ENCODE data around the gene AGXT2. TPM values are rescaled to one million over a fixed set of nuclear protein-coding genes. Genes with fewer than 3 reads are reported as not detected.

AGXT2 gene
- total and polyA plus RNA-seq, 2 of the 13 experiments (the other 11 are each of a cell fraction or from before 2014, with no cell fraction given) = 0.04 to 0.13 TPM

DNA sequence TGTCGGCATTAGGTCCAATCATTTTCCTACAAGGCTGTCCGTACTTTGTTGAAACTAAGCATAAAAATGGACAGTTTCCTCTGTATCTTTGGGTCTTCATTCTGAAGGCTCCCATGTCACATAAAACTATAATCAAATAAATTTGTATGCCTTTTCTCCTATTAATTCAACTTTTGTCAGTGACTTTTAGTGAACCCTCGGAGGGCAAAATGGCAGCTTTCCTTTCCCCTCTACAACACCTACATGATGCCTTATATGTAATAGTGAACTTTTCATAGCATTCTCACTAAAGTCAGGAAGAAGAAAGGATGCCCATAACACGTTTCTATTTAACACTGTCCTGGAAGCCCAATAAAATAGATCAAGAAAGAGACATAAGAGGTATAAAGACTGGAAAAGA lies 5.1 kb upstream of the AGXT2 start:
- no peaks in the 10 kb centered on the region for H4K20me1 ChIP-seq (ENCODE audit: insufficient read depth, low read length)
- intact Hi-C loops (cut with micrococcal nuclease; ENCODE audit: unreplicated experiment) (no loop called here), in situ Hi-C loops (cut with HindIII; ENCODE audit: extremely low pct_ligation_motif_present, low pct_unique_long_range_greater_than_20kb) (no loop called here)
- H3K4me3 ChIP-seq (replicated peaks in 1 of 3; ENCODE audit: insufficient read depth in 1 of 3, low read depth in 2 of 3, low read length in 3 of 3) = no peak overlapping the region
- no peaks in the 10 kb centered on the region for H3K36me3 ChIP-seq (replicated peaks in 1 of 2; ENCODE audit: control insufficient read depth in 1 of 2, insufficient read depth in 2 of 2, low read length in 2 of 2)
- no peak overlapping the region for H2AFZ ChIP-seq (ENCODE audit: low read length)
- no peak overlapping the region for H3K4me2 ChIP-seq (ENCODE audit: low read depth, low read length)
- H3K79me2 ChIP-seq (ENCODE audit: insufficient read depth, low read length) = no peaks in the 10 kb centered on the region
- FAIRE-seq (no peak), DNase-seq (ENCODE audit: low spot score) (no peak), ATAC-seq (no peak)
- BruUV-seq (replicated peaks) = no TSS peak
- ChIA-PET CTCF (ENCODE audit: low intra/inter-chr PET ratio, low total read pairs) (no interaction called here), POLR2A (no interaction called here)
- H3K4me1 ChIP-seq (ENCODE audit: insufficient read depth, low read length) = peaks cover 36% of the 10 kb centered on the region
- no peak overlapping the region for H3K9ac ChIP-seq (ENCODE audit: insufficient read depth, low read depth, low read length)
- no peaks in the 10 kb centered on the region for H3K27me3 ChIP-seq (ENCODE audit: control insufficient read depth in 1 of 2, insufficient read depth in 2 of 2, low read length in 2 of 2)
- H3K9me3 ChIP-seq (ENCODE audit: low read length) = no peaks in the 10 kb centered on the region
- no peak overlapping the region for H3K27ac ChIP-seq (ENCODE audit: extremely low read length, insufficient read depth, low read length)
- 77% methylated on average over 4 of the region's 4 CpGs for WGBS (ENCODE audit: low lambda C conversion rate)
- no peak for TF ChIP-seq NKX3-1 (CRISPR knock-in tag; IDR thresholded peaks at IDR 0.05)
- TF ChIP-seq ZNF773 (CRISPR knock-in tag; IDR thresholded peaks at IDR 0.05; ENCODE audit: borderline replicate concordance) = no peak
- TF ChIP-seq SYNCRIP (IDR thresholded peaks at IDR 0.05; ENCODE audit: insufficient read depth, low read depth, low read length) = no peak
- TF ChIP-seq NFE2L2 (IDR thresholded peaks at IDR 0.05; ENCODE audit: low read length) = no peak
- no peak for TF ChIP-seq RXRA (CRISPR knock-in tag; IDR thresholded peaks at IDR 0.05)
- TF ChIP-seq PAX8 (CRISPR knock-in tag; IDR thresholded peaks at IDR 0.05; ENCODE audit: borderline replicate concordance) = no peak
- TF ChIP-seq SETDB1 (CRISPR knock-in tag; IDR thresholded peaks at IDR 0.05; ENCODE audit: borderline replicate concordance) = no peak
- no peak for TF ChIP-seq YEATS2 (CRISPR knock-in tag; IDR thresholded peaks at IDR 0.05; ENCODE audit: borderline replicate concordance)
- TF ChIP-seq, protein P1, sequence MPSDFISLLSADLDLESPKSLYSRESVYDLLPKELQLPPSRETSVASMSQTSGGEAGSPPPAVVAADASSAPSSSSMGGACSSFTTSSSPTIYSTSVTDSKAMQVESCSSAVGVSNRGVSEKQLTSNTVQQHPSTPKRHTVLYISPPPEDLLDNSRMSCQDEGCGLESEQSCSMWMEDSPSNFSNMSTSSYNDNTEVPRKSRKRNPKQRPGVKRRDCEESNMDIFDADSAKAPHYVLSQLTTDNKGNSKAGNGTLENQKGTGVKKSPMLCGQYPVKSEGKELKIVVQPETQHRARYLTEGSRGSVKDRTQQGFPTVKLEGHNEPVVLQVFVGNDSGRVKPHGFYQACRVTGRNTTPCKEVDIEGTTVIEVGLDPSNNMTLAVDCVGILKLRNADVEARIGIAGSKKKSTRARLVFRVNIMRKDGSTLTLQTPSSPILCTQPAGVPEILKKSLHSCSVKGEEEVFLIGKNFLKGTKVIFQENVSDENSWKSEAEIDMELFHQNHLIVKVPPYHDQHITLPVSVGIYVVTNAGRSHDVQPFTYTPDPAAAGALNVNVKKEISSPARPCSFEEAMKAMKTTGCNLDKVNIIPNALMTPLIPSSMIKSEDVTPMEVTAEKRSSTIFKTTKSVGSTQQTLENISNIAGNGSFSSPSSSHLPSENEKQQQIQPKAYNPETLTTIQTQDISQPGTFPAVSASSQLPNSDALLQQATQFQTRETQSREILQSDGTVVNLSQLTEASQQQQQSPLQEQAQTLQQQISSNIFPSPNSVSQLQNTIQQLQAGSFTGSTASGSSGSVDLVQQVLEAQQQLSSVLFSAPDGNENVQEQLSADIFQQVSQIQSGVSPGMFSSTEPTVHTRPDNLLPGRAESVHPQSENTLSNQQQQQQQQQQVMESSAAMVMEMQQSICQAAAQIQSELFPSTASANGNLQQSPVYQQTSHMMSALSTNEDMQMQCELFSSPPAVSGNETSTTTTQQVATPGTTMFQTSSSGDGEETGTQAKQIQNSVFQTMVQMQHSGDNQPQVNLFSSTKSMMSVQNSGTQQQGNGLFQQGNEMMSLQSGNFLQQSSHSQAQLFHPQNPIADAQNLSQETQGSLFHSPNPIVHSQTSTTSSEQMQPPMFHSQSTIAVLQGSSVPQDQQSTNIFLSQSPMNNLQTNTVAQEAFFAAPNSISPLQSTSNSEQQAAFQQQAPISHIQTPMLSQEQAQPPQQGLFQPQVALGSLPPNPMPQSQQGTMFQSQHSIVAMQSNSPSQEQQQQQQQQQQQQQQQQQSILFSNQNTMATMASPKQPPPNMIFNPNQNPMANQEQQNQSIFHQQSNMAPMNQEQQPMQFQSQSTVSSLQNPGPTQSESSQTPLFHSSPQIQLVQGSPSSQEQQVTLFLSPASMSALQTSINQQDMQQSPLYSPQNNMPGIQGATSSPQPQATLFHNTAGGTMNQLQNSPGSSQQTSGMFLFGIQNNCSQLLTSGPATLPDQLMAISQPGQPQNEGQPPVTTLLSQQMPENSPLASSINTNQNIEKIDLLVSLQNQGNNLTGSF (CRISPR knock-in tag; IDR thresholded peaks at IDR 0.05) = no peak
- TF ChIP-seq HMG20A (CRISPR knock-in tag; IDR thresholded peaks at IDR 0.05; ENCODE audit: borderline replicate concordance) = no peak
- no peak for TF ChIP-seq KDM6A (CRISPR knock-in tag; IDR thresholded peaks at IDR 0.05; ENCODE audit: low read depth)
- TF ChIP-seq, protein P2, sequence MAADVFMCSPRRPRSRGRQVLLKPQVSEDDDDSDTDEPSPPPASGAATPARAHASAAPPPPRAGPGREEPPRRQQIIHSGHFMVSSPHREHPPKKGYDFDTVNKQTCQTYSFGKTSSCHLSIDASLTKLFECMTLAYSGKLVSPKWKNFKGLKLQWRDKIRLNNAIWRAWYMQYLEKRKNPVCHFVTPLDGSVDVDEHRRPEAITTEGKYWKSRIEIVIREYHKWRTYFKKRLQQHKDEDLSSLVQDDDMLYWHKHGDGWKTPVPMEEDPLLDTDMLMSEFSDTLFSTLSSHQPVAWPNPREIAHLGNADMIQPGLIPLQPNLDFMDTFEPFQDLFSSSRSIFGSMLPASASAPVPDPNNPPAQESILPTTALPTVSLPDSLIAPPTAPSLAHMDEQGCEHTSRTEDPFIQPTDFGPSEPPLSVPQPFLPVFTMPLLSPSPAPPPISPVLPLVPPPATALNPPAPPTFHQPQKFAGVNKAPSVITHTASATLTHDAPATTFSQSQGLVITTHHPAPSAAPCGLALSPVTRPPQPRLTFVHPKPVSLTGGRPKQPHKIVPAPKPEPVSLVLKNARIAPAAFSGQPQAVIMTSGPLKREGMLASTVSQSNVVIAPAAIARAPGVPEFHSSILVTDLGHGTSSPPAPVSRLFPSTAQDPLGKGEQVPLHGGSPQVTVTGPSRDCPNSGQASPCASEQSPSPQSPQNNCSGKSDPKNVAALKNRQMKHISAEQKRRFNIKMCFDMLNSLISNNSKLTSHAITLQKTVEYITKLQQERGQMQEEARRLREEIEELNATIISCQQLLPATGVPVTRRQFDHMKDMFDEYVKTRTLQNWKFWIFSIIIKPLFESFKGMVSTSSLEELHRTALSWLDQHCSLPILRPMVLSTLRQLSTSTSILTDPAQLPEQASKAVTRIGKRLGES (CRISPR knock-in tag; IDR thresholded peaks at IDR 0.05; ENCODE audit: borderline replicate concordance) = no peak
- TF ChIP-seq, protein P3, sequence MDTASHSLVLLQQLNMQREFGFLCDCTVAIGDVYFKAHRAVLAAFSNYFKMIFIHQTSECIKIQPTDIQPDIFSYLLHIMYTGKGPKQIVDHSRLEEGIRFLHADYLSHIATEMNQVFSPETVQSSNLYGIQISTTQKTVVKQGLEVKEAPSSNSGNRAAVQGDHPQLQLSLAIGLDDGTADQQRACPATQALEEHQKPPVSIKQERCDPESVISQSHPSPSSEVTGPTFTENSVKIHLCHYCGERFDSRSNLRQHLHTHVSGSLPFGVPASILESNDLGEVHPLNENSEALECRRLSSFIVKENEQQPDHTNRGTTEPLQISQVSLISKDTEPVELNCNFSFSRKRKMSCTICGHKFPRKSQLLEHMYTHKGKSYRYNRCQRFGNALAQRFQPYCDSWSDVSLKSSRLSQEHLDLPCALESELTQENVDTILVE (CRISPR knock-in tag; IDR thresholded peaks at IDR 0.05) = no peak
- no peak for TF ChIP-seq SP5 (CRISPR knock-in tag; IDR thresholded peaks at IDR 0.05; ENCODE audit: borderline replicate concordance, low read depth)
- TF ChIP-seq, protein P4, sequence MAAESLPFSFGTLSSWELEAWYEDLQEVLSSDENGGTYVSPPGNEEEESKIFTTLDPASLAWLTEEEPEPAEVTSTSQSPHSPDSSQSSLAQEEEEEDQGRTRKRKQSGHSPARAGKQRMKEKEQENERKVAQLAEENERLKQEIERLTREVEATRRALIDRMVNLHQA (CRISPR knock-in tag; IDR thresholded peaks at IDR 0.05) = no peak
- no peak for TF ChIP-seq POLR2G (IDR thresholded peaks at IDR 0.05; ENCODE audit: low read depth, low read length)
- no peak for TF ChIP-seq ZSCAN21 (CRISPR knock-in tag; IDR thresholded peaks at IDR 0.05; ENCODE audit: borderline replicate concordance)
- no peak for TF ChIP-seq ZEB1 (IDR thresholded peaks at IDR 0.05; ENCODE audit: insufficient replicate concordance, low read depth)
